C4-2B (cell line): ENCODE data around the gene ATF7IP.

Experiments
- ZFX ChIP-seq: fragments of 450-650 bp; IDR thresholded peaks from 2 replicates; pipeline ENCODE4 v1.6.1; 2017
- TF ChIP-seq, protein P1 (sequence below): fragments of 450-650 bp; conservative IDR thresholded peaks from 2 replicates; pipeline ENCODE4 v1.5.1; 2017; ENCODE audit warnings: mild to moderate bottlenecking

DNA sequence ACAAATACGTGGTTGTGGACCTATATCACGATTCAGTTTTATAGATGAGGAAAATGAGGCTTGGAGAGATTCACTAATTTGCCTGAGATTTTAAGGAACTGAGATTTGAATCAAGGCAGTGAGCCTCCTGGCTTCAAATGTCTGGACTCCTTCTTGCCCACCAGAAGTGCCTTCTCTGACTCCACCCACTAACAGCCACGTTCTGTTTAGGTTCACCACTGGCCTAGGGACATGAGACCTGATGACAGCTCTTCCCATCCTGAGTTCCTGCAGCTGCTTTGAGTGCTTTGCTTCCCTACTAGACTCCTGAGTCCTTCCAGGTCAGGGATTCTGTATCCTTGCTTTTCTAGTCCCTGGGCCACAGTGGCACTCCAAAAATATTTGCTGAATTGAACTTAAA lies 145.1 kb downstream of the ATF7IP start:
- TF ChIP-seq, protein P1, sequence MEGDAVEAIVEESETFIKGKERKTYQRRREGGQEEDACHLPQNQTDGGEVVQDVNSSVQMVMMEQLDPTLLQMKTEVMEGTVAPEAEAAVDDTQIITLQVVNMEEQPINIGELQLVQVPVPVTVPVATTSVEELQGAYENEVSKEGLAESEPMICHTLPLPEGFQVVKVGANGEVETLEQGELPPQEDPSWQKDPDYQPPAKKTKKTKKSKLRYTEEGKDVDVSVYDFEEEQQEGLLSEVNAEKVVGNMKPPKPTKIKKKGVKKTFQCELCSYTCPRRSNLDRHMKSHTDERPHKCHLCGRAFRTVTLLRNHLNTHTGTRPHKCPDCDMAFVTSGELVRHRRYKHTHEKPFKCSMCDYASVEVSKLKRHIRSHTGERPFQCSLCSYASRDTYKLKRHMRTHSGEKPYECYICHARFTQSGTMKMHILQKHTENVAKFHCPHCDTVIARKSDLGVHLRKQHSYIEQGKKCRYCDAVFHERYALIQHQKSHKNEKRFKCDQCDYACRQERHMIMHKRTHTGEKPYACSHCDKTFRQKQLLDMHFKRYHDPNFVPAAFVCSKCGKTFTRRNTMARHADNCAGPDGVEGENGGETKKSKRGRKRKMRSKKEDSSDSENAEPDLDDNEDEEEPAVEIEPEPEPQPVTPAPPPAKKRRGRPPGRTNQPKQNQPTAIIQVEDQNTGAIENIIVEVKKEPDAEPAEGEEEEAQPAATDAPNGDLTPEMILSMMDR = no peak
- no peak for TF ChIP-seq ZFX
